HG03108 (cell line): ENCODE results near the gene PLGLB1.
"Not testable (repeated sequence)": the region's sequence is repeated elsewhere in the genome, so short reads cannot be mapped to it uniquely, and the experiment has no call there.

Experiments
- ATAC-seq: cut with Tn5 transposase; IDR thresholded peaks from one replicate; pipeline ENCODE4 v1.9.1; 2021; ENCODE audit warnings: moderate library complexity; ENCODE audit not compliant: unreplicated experiment

PLGLB1 gene

GRCh38 chr2:87021744-87022143 is at the start of gene PLGLB1:
PLGLB1 (minus strand) TSS chr2:87021844; CDS start chr2:87021783, 61 bp downstream.
- ATAC-seq, result not testable (repeated sequence)

GRCh38 chr2:87064305-87064704 is 42.7 kb upstream of the PLGLB1 start:
- ATAC-seq, result not testable (repeated sequence)

GRCh38 chr2:87063431-87063830 is 41.8 kb upstream of the PLGLB1 start:
- not testable (repeated sequence) for ATAC-seq

GRCh38 chr2:87061519-87061918 is 39.9 kb upstream of the PLGLB1 start:
- not testable (repeated sequence) for ATAC-seq

GRCh38 chr2:87057606-87058005 is 36.0 kb upstream of the PLGLB1 start:
- ATAC-seq, result not testable (repeated sequence)

- not testable (repeated sequence) for ATAC-seq
Observed at GRCh38 chr2:87056843-87057242, 35.2 kb upstream of the PLGLB1 start.

- not testable (repeated sequence) for ATAC-seq
Observed at GRCh38 chr2:87056435-87056834, 34.8 kb upstream of the PLGLB1 start.

GRCh38 chr2:87054375-87054774 is 32.7 kb upstream of the PLGLB1 start:
- ATAC-seq, result not testable (repeated sequence)

GRCh38 chr2:87041321-87041978 is 19.8 kb upstream of the PLGLB1 start:
- ATAC-seq, result not testable (repeated sequence)

GRCh38 chr2:87028607-87029006 is 7.0 kb upstream of the PLGLB1 start:
- not testable (repeated sequence) for ATAC-seq

- not testable (repeated sequence) for ATAC-seq
Observed at GRCh38 chr2:87026816-87027215, 5.2 kb upstream of the PLGLB1 start.

- not testable (repeated sequence) for ATAC-seq
Observed at GRCh38 chr2:87025927-87026326, 4.3 kb upstream of the PLGLB1 start.

- not testable (repeated sequence) for ATAC-seq
Observed at GRCh38 chr2:87023988-87024615, 2.5 kb upstream of the PLGLB1 start.

GRCh38 chr2:87021043-87021442 is 601 bp downstream of the PLGLB1 start:
- ATAC-seq, result not testable (repeated sequence)

GRCh38 chr2:87019053-87019452 is 2.6 kb downstream of the PLGLB1 start:
- not testable (repeated sequence) for ATAC-seq

GRCh38 chr2:87014489-87015169 is 7.0 kb downstream of the PLGLB1 start:
- ATAC-seq, result not testable (repeated sequence)

GRCh38 chr2:87004398-87004797 is 17.2 kb downstream of the PLGLB1 start:
- ATAC-seq, result not testable (repeated sequence)
